Endothelial cell of umbilical vein (primary cell): ENCODE measurements around the gene TRAF3. TPM values are rescaled to one million over a fixed set of nuclear protein-coding genes. Genes with fewer than 3 reads are reported as not detected.

ENCODE experiments used
- BruUV-seq: library from RNA; stranded (reverse); fragments of 400-500 nt; replicated peaks from 2 replicates; lab custom pipeline; 2021; lab: Mats Ljungman, UMichigan
- CTCF ChIA-PET: fragments of 300-600, 350-600 bp; sonication (Branson Sonifier 250); formaldehyde crosslinking; loops from one replicate; lab custom pipeline; 2021; ENCODE audit warnings: antibody characterized with exemption, inconsistent platforms; lab: Charles Lee
- POLR2A ChIA-PET: fragments of 300-600, 350-600 bp; sonication (Branson Sonifier 250); formaldehyde crosslinking; loops from one replicate; lab custom pipeline; 2021; ENCODE audit warnings: antibody characterized with exemption, inconsistent platforms; lab: Charles Lee
- DNase-seq: peaks from one replicate; pipeline ENCODE4 v3.0.0-alpha.2; 2011; ENCODE audit warnings: low read depth, low spot score
- FAIRE-seq: peaks from 2 replicates; lab custom pipeline; 2011; peaks lifted over from hg19 to GRCh38; lab: Jason Lieb, UNC
- H2AFZ ChIP-seq: 2 replicates; pipeline ENCODE4 v1.6.0; 2012; ENCODE audit warnings: low read depth, low read length, control low read depth, inconsistent platforms
- H3K27ac ChIP-seq: 2 replicates; pipeline ENCODE4 v1.5.1; 2011; ENCODE audit warnings: low read depth, mild to moderate bottlenecking, control low read depth, low read length, moderate library complexity; ENCODE audit not compliant: insufficient read depth
- H3K27me3 ChIP-seq, 2 experiments: 2 replicates each; pipeline versions ENCODE4 v1.6.0 to v1.6.1; 2011; ENCODE audit warnings: low read length in 2 of 2, mixed read lengths in 1 of 2; ENCODE audit not compliant: control insufficient read depth in 2 of 2, insufficient read depth in 2 of 2
- H3K36me3 ChIP-seq, 2 experiments: 2 replicates in 1 of 2; 3 replicates in 1 of 2; pipeline ENCODE4 v1.5.1; 2011; ENCODE audit warnings: low read length in 2 of 2, mild to moderate bottlenecking in 1 of 2, moderate library complexity in 1 of 2; ENCODE audit not compliant: control insufficient read depth in 2 of 2, insufficient read depth in 2 of 2; ENCODE audit errors: extremely low read depth in 1 of 2
- H3K4me1 ChIP-seq: 3 replicates; pipeline ENCODE4 v1.5.1; 2011; ENCODE audit warnings: mild to moderate bottlenecking, low read length; ENCODE audit not compliant: control insufficient read depth, insufficient read depth; ENCODE audit errors: extremely low read depth
- H3K4me2 ChIP-seq: 2 replicates; pipeline ENCODE4 v1.6.1; 2011; ENCODE audit warnings: low read length, control low read depth, mixed read lengths; ENCODE audit not compliant: insufficient read depth
- H3K4me3 ChIP-seq, 3 experiments: fragments of 200-600 bp in 1 of 3; sonication (generic), shearing (Covaris generic) in 1 of 3; replicated peaks in 1 of 3; 2 replicates each; pipeline ENCODE4 v1.5.1; 2011 to 2016; ENCODE audit warnings: control low read depth in 3 of 3, low read length in 3 of 3, mild to moderate bottlenecking in 2 of 3, inconsistent platforms in 1 of 3, low read depth in 1 of 3, moderate library complexity in 1 of 3; ENCODE audit not compliant: insufficient read depth in 1 of 3
- H3K79me2 ChIP-seq: 2 replicates; pipeline ENCODE4 v1.6.0; 2012; ENCODE audit warnings: low read length, inconsistent platforms; ENCODE audit not compliant: control insufficient read depth, insufficient read depth
- H3K9ac ChIP-seq: replicated peaks from 2 replicates; pipeline ENCODE3; 2011; ENCODE audit warnings: low read length, control low read depth; ENCODE audit not compliant: insufficient read depth; ENCODE audit errors: extremely low read depth
- H3K9me1 ChIP-seq: replicated peaks from 3 replicates; pipeline ENCODE4 v1.6.0; 2011; ENCODE audit warnings: mild to moderate bottlenecking, low read length; ENCODE audit not compliant: control insufficient read depth, insufficient read depth; ENCODE audit errors: extremely low read depth
- H3K9me3 ChIP-seq: replicated peaks from 2 replicates; pipeline ENCODE4 v1.5.1; 2012; ENCODE audit warnings: low read length, inconsistent platforms; ENCODE audit not compliant: control insufficient read depth, insufficient read depth
- H4K20me1 ChIP-seq: replicated peaks from 2 replicates; pipeline ENCODE3; 2011; ENCODE audit warnings: mild to moderate bottlenecking, low read length; ENCODE audit not compliant: control insufficient read depth, insufficient read depth; ENCODE audit errors: extremely low read depth
- CTCF ChIP-seq, 2 donors: IDR thresholded peaks; 1 replicate in 1 of 2; 2 replicates in 1 of 2; pipeline ENCODE4 v1.5.1; 2011; ENCODE audit warnings: low read length in 2 of 2, mild to moderate bottlenecking in 2 of 2, moderate library complexity in 2 of 2, control low read depth in 1 of 2, inconsistent platforms in 1 of 2, low read depth in 1 of 2; ENCODE audit not compliant: insufficient read depth in 1 of 2; ENCODE audit errors: extremely low read depth in 1 of 2
- EZH2 ChIP-seq: IDR thresholded peaks from 2 replicates; pipeline ENCODE4 v1.6.1; 2012; ENCODE audit warnings: borderline replicate concordance, low read depth, mild to moderate bottlenecking, moderate library complexity, low read length, inconsistent platforms; ENCODE audit not compliant: severe bottlenecking
- FOS ChIP-seq: IDR thresholded peaks from 2 replicates; pipeline ENCODE4 v1.6.1; 2011; ENCODE audit warnings: mild to moderate bottlenecking, low read length, moderate library complexity, borderline replicate concordance; ENCODE audit not compliant: insufficient read depth
- GATA2 ChIP-seq: IDR thresholded peaks from 2 replicates; pipeline ENCODE4 v1.7.0; 2011; ENCODE audit warnings: low read depth, mild to moderate bottlenecking, moderate library complexity, mixed read lengths, low read length; ENCODE audit not compliant: insufficient read length, insufficient read depth
- JUN ChIP-seq: IDR thresholded peaks from 2 replicates; pipeline ENCODE4 v1.6.1; 2011; ENCODE audit warnings: borderline replicate concordance, low read depth; ENCODE audit not compliant: insufficient read length, insufficient read depth
- MAX ChIP-seq: IDR thresholded peaks from 2 replicates; pipeline ENCODE4 v1.6.1; 2011; ENCODE audit not compliant: insufficient read depth, insufficient read length
- MYC ChIP-seq: IDR thresholded peaks from one replicate; pipeline ENCODE4 v1.6.1; 2011; ENCODE audit warnings: mild to moderate bottlenecking, low read depth, low read length
- POLR2A ChIP-seq: IDR thresholded peaks from 2 replicates; pipeline ENCODE4 v1.6.1; 2012; ENCODE audit warnings: low read depth, mild to moderate bottlenecking, control low read depth, low read length
- POLR2AphosphoS5 ChIP-seq: IDR thresholded peaks from 2 replicates; pipeline ENCODE4 v1.6.1; 2012; ENCODE audit warnings: low read depth, mild to moderate bottlenecking, control low read depth, low read length, moderate library complexity; ENCODE audit not compliant: insufficient read depth
- dilution Hi-C: fragments of 300-500 bp; cut with MboI; formaldehyde crosslinking; loops from one replicate; pipeline ENCODE4 v1.15.0; 2019; ENCODE audit warnings: low sequenced_read_pairs; ENCODE audit not compliant: extremely low pct_ligation_motif_present
- intact Hi-C: fragments of 100-400 bp; cut with micrococcal nuclease; formaldehyde crosslinking; loops from one replicate; pipeline ENCODE4 v1.10.0; 2022
- polyA plus RNA-seq, 4 experiments: library from polyadenylated mRNA; depleted of rRNA in 3 of 4; stranded (reverse) in 3 of 4; unstranded in 1 of 4; fragments of >200 nt; gene quantifications; 2 replicates each; pipeline versions ENCODE4 v1.2.1 to v1.2.3, GENCODE V29; 2011 to 2012; ENCODE audit warnings: missing spikeins in 1 of 4
- total RNA-seq: library from RNA; stranded (reverse); gene quantifications from 2 replicates; pipeline ENCODE4 v1.2.3, GENCODE V29; 2021

TRAF3 gene
- total and polyA plus RNA-seq, 2 donors (not counting 3 experiments of a cell fraction or from before 2014, with no cell fraction given): 14.4 to 27.6 TPM

- Histone ChIP-seq H3K9ac (no peak overlapping the region), H3K4me1 (no peaks in the 10 kb centered on the region), H3K79me2 (no peaks in the 10 kb centered on the region), H3K9me1 (no peaks in the 10 kb centered on the region), H3K4me2 (no peak overlapping the region), H3K27ac (no peak overlapping the region), H3K4me3 (no peak overlapping the region), H2AFZ (no peak overlapping the region), H3K36me3 (no peaks in the 10 kb centered on the region), H3K9me3 (no peaks in the 10 kb centered on the region), H3K27me3 (no peaks in the 10 kb centered on the region), H4K20me1 (no peaks in the 10 kb centered on the region)
- BruUV-seq: no TSS peak
- dilution Hi-C loops (no loop called here), intact Hi-C loops (no loop called here)
- TF ChIP-seq MAX (no peak), FOS (no peak), CTCF (IDR thresholded peaks at IDR 0.05; ENCODE audit: extremely low read depth in 1 of 2, insufficient read depth in 1 of 2, low read depth in 1 of 2, low read length in 2 of 2) (no peak), GATA2 (no peak), EZH2 (no peak), MYC (no peak), POLR2AphosphoS5 (no peak), JUN (no peak), POLR2A (no peak)
- FAIRE-seq (no peak), DNase-seq (no peak)
- CTCF ChIA-PET: interaction anchor here (0.9 kb wide), 2 partner anchors 55 to 144 kb away, joined by 3 to 4 read pairs; no protein-coding TSS in a partner anchor
- POLR2A ChIA-PET: no interaction called here
These were observed 63.7 kb downstream of the TRAF3 start for GRCh38 chr14:102840771-102841528.
